Measurements from ENCODE around the gene PECR. TPM values are rescaled to one million over a fixed set of nuclear protein-coding genes. Genes with fewer than 3 reads are reported as not detected.

Gene PECR
- total RNA-seq, 1 donor, result 7.0 TPM

GRCh38 chr2:216008387-216008786 is 73.2 kb downstream of the PECR start:
- no peak for DNase-seq (ENCODE audit: low read depth)
- TF ChIP-seq, protein P1, sequence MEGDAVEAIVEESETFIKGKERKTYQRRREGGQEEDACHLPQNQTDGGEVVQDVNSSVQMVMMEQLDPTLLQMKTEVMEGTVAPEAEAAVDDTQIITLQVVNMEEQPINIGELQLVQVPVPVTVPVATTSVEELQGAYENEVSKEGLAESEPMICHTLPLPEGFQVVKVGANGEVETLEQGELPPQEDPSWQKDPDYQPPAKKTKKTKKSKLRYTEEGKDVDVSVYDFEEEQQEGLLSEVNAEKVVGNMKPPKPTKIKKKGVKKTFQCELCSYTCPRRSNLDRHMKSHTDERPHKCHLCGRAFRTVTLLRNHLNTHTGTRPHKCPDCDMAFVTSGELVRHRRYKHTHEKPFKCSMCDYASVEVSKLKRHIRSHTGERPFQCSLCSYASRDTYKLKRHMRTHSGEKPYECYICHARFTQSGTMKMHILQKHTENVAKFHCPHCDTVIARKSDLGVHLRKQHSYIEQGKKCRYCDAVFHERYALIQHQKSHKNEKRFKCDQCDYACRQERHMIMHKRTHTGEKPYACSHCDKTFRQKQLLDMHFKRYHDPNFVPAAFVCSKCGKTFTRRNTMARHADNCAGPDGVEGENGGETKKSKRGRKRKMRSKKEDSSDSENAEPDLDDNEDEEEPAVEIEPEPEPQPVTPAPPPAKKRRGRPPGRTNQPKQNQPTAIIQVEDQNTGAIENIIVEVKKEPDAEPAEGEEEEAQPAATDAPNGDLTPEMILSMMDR (IDR thresholded peaks at IDR 0.05; ENCODE audit: insufficient read depth, low read length), result no peak
- no peak overlapping the region for H3K4me3 ChIP-seq (ENCODE audit: low read depth, low read length)

DNA sequence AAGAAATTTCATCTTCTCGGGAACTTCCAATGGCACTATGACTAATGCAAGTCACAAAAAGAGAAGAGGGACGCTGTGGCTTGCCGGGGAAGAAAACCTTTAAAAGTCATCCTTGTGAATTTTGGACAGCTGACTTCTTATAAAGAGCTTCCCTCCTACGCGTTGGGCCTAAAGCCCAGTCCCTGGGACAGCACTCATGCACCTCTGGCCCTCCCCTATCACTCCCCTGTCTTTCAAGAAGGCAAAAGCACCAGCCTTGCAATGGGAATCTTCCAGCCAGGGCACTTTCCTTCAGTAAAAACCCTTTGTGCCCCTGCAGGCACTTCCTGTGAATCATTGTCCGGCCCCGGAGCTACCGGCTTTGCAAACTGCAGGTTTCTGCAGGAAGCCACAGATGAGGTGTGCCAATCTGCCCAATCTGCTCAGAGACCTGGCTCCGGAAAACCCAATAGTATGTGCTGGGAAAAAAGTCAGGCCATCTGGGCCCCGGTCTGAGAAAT is 75.4 kb downstream of the PECR start:
- TF ChIP-seq, protein P1 (IDR thresholded peaks at IDR 0.05; ENCODE audit: insufficient read depth, low read length), result no peak
- no peak for DNase-seq (ENCODE audit: low read depth)
- no peak overlapping the region for H3K4me3 ChIP-seq (ENCODE audit: low read depth, low read length)

DNA sequence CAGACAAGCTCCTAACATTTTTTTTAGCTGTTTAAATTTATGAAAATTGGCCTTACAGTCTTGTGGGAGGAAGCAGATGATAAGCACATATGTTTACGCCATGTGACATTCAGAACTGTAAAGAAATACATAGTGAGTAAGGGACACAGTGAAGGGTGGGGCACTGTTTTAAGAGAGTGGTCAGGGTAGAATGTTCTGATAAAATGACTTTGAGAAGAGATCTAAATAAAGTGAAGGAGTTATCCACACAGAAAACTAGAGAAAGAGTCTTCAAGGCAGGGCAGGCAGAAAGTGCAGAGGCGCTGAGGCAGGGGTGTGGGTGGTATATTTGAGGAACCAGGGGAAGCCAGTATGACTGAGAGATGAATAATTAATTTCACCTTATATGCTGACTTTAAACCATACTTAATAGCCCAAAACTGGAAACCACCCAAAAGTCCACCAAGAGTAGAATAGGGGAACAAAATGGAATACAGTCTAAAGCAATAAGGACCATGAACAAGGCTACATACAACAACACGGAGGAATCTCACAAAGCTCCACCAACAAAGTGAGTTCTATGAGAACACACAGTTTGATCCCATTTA is 76.8 kb downstream of the PECR start:
- TF ChIP-seq, protein P1 (IDR thresholded peaks at IDR 0.05; ENCODE audit: insufficient read depth, low read length), result no peak
- no peak overlapping the region for H3K4me3 ChIP-seq (ENCODE audit: low read depth, low read length)
- no peak for DNase-seq (ENCODE audit: low read depth)

DNA sequence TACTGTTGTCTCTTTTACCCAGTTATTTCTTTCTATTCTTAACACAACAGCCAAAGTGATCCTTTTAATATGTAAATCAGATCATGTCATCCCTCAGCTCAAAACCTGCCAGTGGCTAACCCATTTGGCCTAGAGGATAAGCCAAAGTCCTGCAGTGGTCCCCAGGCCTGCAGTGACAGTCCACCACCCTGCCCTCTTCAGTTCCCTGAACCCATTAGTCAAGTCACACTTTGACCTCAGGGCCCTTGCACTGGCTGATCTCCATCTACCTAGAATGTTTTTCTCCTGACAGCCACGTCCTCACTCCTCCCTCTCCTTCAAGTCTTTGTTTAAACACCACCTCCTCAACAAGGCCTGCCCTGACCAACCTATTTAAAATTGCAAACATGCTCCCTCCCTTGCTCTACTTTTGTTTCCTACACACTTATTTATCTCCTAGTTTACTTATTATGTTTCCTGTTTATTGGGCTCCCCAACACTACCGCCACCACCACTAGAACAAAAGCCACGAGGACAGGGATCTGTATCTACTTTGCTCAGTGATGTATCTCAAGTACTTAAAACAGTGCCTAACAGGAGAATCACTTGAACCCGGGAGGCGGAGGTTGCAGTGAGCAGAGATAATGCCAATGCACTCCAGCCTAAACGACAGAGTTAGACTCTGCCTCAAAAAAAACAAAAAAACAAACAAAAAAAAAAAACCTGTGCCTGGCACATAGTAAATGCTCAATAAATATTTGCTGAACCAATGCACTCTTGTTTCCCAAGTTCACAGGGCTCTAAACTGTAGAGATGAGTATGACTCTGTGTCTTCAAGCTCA is 77.5 kb downstream of the PECR start:
- TF ChIP-seq, protein P1 (IDR thresholded peaks at IDR 0.05; ENCODE audit: insufficient read depth, low read length), result no peak
- no peak for DNase-seq (ENCODE audit: low read depth)
- H3K4me3 ChIP-seq (ENCODE audit: low read depth, low read length), result no peak overlapping the region

GRCh38 chr2:216002693-216003092 is 78.9 kb downstream of the PECR start:
- H3K4me3 ChIP-seq (ENCODE audit: low read depth, low read length), result no peak overlapping the region
- no peak for DNase-seq (ENCODE audit: low read depth)
- TF ChIP-seq, protein P1 (IDR thresholded peaks at IDR 0.05; ENCODE audit: insufficient read depth, low read length), result no peak

DNA sequence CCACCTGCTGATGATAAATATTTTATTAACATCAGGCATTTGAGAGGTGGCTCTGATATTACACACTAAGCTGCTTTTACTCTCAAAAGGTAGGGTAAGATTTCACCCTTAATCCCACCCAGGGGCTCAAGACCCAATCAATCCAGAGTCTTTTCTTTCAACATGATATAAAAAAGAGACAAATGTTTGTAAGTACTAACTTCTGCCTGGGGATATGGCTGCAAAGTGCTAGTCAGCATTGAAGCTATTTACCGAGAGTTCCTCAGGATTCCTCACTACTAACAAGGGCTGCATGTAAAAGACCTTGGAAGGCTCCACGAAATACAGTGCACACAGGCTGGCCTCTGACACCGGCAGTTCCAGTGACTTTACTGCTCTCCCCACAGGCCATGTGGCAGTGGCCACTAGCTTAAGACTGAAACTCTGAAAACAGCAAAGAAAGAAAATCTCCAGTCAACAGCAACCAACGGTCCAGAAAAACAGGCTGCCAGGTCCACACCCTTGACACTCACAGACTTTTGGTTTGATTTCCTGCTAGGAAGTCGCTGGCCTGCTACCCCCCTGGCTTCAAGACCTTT is 79.4 kb downstream of the PECR start:
- TF ChIP-seq, protein P1 (IDR thresholded peaks at IDR 0.05; ENCODE audit: insufficient read depth, low read length), result no peak
- no peak overlapping the region for H3K4me3 ChIP-seq (ENCODE audit: low read depth, low read length)
- DNase-seq (ENCODE audit: low read depth), result no peak

Data from fibroblast of the aortic adventitia (primary cell).